Cardiac fibroblast (primary cell): Measurements from ENCODE around the gene RMDN3.

ENCODE experiments used
- DNase-seq, 2 donors: peaks; one replicate each; pipeline versions ENCODE4 v3.0.0 to v3.0.0-alpha.2; 2010; ENCODE audit warnings: low read depth in 2 of 2
- H3K4me3 ChIP-seq, 2 donors: replicated peaks in 1 of 2; 1 replicate in 1 of 2; 2 replicates in 1 of 2; pipeline ENCODE4 v1.5.1; 2011; ENCODE audit warnings: low read depth in 2 of 2, low read length in 2 of 2, mild to moderate bottlenecking in 2 of 2, moderate library complexity in 1 of 2
- CTCF ChIP-seq: IDR thresholded peaks from one replicate; pipeline ENCODE4 v1.5.1; 2011; ENCODE audit warnings: low read depth, mild to moderate bottlenecking, low read length, inconsistent platforms

RMDN3 gene

DNA sequence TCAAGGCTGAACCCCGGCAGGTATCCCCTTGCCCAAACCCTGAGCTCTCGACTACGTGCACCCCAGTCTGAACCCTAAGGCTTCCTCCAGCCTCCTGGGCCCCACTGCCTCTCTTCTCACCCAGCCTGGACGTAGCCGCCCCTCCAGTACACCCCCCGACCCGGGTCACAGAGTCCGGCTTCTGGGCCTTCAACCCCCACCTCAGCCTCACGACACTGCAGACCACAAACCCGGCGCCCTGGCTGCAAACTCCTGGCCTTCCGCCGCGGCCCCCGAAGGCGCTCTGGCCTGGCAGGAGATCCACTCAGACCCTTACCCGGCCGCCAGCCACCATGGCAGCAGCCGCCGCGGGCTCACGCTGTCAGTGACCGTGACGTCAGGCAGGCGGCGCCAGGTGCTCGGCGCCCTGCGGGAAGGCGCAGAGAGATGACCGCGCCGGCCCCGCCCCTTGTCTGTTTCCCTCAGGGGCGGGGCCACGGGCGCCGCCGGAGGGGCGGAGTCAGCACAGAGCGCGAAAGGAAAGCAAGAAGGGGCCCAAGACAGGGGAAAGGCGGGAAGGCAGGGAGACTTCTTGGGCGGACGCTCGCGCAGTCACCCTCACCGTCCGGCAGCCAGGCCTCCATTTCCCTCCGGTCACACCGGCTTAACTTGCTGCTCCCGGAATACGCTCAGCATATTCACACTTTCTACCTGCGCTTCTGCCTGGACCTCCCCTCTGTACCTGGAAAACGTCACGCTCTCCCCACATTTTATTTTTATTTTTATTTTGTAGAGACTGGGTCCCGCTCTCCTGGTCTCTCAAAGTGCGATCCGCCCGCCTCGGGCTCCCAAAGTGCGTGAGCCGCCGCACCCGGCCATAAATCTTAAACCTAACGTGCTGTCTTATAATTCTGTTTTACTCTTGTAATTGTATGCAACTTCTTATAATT is at the start of gene RMDN3:
Gene RMDN3 (minus strand): TSS at position 372 of the 929 bp plus-strand sequence. CDS start 471 bp downstream, outside the sequence.
- H3K4me3 ChIP-seq = peak within 1 kb of the TSS; percentile 94 to 98
- DNase-seq = peak; percentile 88 to 94
- TF ChIP-seq CTCF = no peak

GRCh38 chr15:40803688-40804087 is 48.6 kb upstream of the RMDN3 start:
- no peak for TF ChIP-seq CTCF
- no peak overlapping the region for H3K4me3 ChIP-seq
- DNase-seq = no peak

DNA sequence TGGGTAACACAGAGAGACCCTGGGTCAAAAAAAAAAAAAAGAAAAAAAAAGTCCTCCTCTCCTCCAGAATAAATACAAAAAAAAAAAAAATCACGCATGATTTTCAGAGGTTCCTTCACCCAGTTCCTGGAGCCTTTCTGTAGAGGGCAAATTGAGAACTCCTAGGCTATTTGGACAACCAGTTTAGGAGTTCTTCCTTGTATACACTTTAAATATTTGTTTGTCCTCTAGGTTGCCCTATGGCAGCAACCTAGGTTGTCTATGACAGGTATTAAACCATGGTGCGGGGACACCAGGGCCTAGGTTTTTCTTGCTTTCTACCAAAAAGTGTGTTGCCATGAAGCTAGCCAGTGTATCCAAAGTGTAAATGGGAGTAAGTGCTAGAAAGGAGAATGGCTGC is 48.0 kb upstream of the RMDN3 start:
- no peak for TF ChIP-seq CTCF
- DNase-seq = no peak
- no peak overlapping the region for H3K4me3 ChIP-seq

DNA sequence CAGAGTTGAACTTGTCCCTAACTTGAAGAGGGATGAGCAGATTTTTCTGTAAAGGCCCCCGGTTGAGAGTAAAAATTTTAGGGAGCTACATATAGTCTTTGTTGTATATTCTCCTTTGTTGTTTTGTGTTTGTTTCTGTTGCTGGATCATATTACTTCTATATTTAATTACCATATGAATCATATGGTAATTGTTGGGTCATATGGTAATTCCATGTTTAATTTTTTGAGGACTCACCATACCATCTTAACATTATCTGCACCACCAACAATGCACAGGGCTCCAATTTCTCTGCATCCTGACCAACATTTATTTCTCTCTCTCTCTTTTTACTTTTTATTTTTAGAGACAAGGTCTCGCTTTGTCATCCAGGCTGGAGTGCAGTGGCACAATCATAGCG is 44.5 kb upstream of the RMDN3 start:
- no peak overlapping the region for H3K4me3 ChIP-seq
- no peak for TF ChIP-seq CTCF
- DNase-seq = no peak

DNA sequence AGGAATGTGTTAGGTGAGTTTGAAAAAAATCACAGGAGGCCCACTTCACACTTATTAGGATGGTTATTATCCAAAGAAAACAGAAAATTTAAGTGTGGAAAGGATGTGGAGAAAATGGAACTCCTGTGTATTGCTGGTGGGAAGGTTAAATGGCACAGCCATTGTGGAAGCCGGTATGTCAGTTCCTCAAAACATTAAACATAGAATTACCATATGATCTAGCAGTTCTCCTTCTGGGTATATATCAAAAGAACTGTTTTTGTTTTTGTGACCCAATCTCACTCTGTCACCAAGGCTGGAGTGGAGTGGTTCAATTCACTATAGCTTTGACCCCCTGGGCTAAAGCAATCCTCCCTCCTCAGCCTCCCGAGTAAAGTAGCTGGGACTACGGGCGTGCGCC is 41.5 kb upstream of the RMDN3 start:
- no peak for DNase-seq
- no peak overlapping the region for H3K4me3 ChIP-seq
- no peak for TF ChIP-seq CTCF

DNA sequence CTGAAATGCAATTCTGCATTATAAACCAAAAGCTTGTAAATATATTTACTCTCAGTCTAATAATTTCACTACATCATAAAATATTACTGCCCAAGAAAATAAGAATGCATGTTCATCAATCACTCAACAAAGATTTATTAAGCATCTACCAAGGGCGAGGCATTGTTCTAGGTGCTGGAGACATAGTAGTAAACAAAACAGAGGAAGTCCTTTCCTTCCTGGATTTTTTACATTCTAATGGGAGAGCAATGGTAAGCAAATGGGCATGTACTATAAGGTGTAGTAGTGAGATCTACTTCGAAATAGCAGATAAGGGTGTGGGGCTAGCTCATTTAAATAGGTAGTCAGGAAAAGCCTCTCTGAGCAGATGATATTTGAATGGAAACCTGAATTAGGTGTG is 41.0 kb upstream of the RMDN3 start:
- no peak overlapping the region for H3K4me3 ChIP-seq
- DNase-seq = no peak
- no peak for TF ChIP-seq CTCF
